Breast epithelium (tissue), 3 donors: ENCODE data around the gene PIGB.

Experiments
- CTCF ChIP-seq, 3 donors: fragments of 450-650 bp; IDR thresholded peaks; one replicate each; pipeline ENCODE4 v1.5.1; 2016 to 2017; ENCODE audit warnings: antibody characterized with exemption in 3 of 3, mild to moderate bottlenecking in 3 of 3, moderate library complexity in 3 of 3
- POLR2A ChIP-seq: fragments of 450-650 bp; IDR thresholded peaks from one replicate; pipeline ENCODE4 v1.6.1; 2016; ENCODE audit warnings: antibody characterized with exemption, mild to moderate bottlenecking, moderate library complexity

- TF ChIP-seq POLR2A = no peak
- no peak for TF ChIP-seq CTCF (IDR thresholded peaks at IDR 0.05)
Measured at GRCh38 chr15:55379095-55379494, 60.1 kb downstream of the PIGB start.
